CD4-positive, alpha-beta T cell treated with Interleukin-10 for 1 hour (primary cell): ENCODE measurements around the gene SESN1.

Source experiments
- DNase-seq: peaks from one replicate; pipeline ENCODE4 v3.0.0-alpha.2; 2020

Gene SESN1

GRCh38 chr6:109058620-109059019 is 36.0 kb downstream of the SESN1 start:
- no peak for DNase-seq

- DNase-seq = no peak
These were observed 38.0 kb downstream of the SESN1 start for GRCh38 chr6:109056661-109057060.

GRCh38 chr6:109055771-109056235 is 38.8 kb downstream of the SESN1 start:
- DNase-seq = no peak

- DNase-seq = no peak
These were observed 41.3 kb downstream of the SESN1 start for GRCh38 chr6:109053336-109053735.

- DNase-seq = no peak
These were observed 41.8 kb downstream of the SESN1 start for GRCh38 chr6:109052852-109053251.

- DNase-seq = no peak
These were observed 42.5 kb downstream of the SESN1 start for GRCh38 chr6:109052018-109052651.

- no peak for DNase-seq
These were observed 43.2 kb downstream of the SESN1 start for GRCh38 chr6:109051301-109052017.

GRCh38 chr6:109050447-109051102 is 44.1 kb downstream of the SESN1 start:
- DNase-seq = no peak

- DNase-seq = no peak
These were observed 44.6 kb downstream of the SESN1 start for GRCh38 chr6:109050012-109050411.

GRCh38 chr6:109048670-109049415 is 45.8 kb downstream of the SESN1 start:
- no peak for DNase-seq

- DNase-seq = no peak
These were observed 46.5 kb downstream of the SESN1 start for GRCh38 chr6:109048176-109048575.

GRCh38 chr6:109045493-109045892 is 49.2 kb downstream of the SESN1 start:
- no peak for DNase-seq

GRCh38 chr6:109039795-109040194 is 54.9 kb downstream of the SESN1 start:
- DNase-seq = no peak

GRCh38 chr6:109038837-109039398 is 55.7 kb downstream of the SESN1 start:
- DNase-seq = no peak

- peak; percentile 40 for DNase-seq
These were observed 57.9 kb downstream of the SESN1 start for GRCh38 chr6:109036574-109037294.

GRCh38 chr6:109034526-109034925 is 60.1 kb downstream of the SESN1 start:
- DNase-seq = no peak

- DNase-seq = no peak
These were observed 61.0 kb downstream of the SESN1 start for GRCh38 chr6:109033655-109034054.

- no peak for DNase-seq
These were observed 63.2 kb downstream of the SESN1 start for GRCh38 chr6:109031416-109031815.

GRCh38 chr6:109029313-109029712 is 65.3 kb downstream of the SESN1 start:
- no peak for DNase-seq

- no peak for DNase-seq
These were observed 66.2 kb downstream of the SESN1 start for GRCh38 chr6:109028439-109028838.

- DNase-seq = no peak
These were observed 66.7 kb downstream of the SESN1 start for GRCh38 chr6:109027964-109028363.

GRCh38 chr6:109025639-109026038 is 69.0 kb downstream of the SESN1 start:
- no peak for DNase-seq
